ENCODE data around the gene RFPL3.

GRCh38 chr22:32404021-32404420, 46.4 kb downstream of the RFPL3 start:
- TF ChIP-seq EZH2phosphoT487 (IDR thresholded peaks at IDR 0.05; ENCODE audit: borderline replicate concordance, low read length) (no peak), CTCF (conservative IDR thresholded peaks at IDR 0.05; ENCODE audit: low read depth, low read length) (no peak)
